Measurements from ENCODE around the gene POU6F2.

DNA sequence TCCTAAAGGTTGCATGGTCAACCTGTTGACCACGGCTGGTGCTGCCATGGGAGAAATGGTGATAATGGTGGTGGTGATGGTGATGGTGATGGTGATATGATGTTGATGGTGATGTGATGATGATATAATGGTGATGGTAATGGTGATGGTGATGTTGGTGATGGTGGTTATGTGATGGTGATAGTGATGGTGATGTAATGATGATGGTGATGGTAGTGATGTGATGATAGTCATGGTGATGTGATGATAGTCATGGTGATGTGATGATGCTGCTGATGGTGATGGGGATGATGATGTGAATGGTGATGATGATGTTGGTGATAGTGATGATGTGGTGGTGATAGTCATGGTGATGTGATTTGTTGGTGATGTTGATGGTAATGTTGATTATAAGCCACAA, 23.9 kb downstream of the POU6F2 start:
- no peak for TF ChIP-seq EP300 (IDR thresholded peaks at IDR 0.05)
- TF ChIP-seq, protein P1, sequence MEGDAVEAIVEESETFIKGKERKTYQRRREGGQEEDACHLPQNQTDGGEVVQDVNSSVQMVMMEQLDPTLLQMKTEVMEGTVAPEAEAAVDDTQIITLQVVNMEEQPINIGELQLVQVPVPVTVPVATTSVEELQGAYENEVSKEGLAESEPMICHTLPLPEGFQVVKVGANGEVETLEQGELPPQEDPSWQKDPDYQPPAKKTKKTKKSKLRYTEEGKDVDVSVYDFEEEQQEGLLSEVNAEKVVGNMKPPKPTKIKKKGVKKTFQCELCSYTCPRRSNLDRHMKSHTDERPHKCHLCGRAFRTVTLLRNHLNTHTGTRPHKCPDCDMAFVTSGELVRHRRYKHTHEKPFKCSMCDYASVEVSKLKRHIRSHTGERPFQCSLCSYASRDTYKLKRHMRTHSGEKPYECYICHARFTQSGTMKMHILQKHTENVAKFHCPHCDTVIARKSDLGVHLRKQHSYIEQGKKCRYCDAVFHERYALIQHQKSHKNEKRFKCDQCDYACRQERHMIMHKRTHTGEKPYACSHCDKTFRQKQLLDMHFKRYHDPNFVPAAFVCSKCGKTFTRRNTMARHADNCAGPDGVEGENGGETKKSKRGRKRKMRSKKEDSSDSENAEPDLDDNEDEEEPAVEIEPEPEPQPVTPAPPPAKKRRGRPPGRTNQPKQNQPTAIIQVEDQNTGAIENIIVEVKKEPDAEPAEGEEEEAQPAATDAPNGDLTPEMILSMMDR (IDR thresholded peaks at IDR 0.05), result no peak
- TF ChIP-seq POLR2A (IDR thresholded peaks at IDR 0.05), result no peak
